Keratinocyte (primary cell): Measurements from ENCODE around the gene RAB3D.

ENCODE experiments used
- CTCF ChIP-seq, 3 experiments: IDR thresholded peaks in 1 of 3; conservative IDR thresholded peaks in 1 of 3; optimal IDR thresholded peaks in 1 of 3; 2 replicates in 2 of 3; 3 replicates in 1 of 3; pipeline versions ENCODE3 to v1.5.1; 2011; ENCODE audit warnings: low read length in 3 of 3, mild to moderate bottlenecking in 3 of 3, moderate library complexity in 2 of 3, control low read depth in 1 of 3, inconsistent platforms in 1 of 3; ENCODE audit not compliant: insufficient read depth in 2 of 3; ENCODE audit errors: extremely low read depth in 1 of 3
- EZH2 ChIP-seq: IDR thresholded peaks from one replicate; pipeline ENCODE4 v1.6.1; 2012; ENCODE audit warnings: inconsistent platforms, mild to moderate bottlenecking, low read length, moderate library complexity

GRCh38 chr19:11323601-11324078 lies 15.8 kb downstream of the RAB3D start:
- TF ChIP-seq CTCF (optimal IDR thresholded peaks at IDR 0.05 in 1 of 3, IDR thresholded peaks at IDR 0.05 in 1 of 3, conservative IDR thresholded peaks at IDR 0.05 in 1 of 3; ENCODE audit: extremely low read depth in 1 of 3, insufficient read depth in 2 of 3, low read length in 3 of 3), result no peak
- no peak for TF ChIP-seq EZH2
